NCI-H226 (cell line): ENCODE measurements around the gene UBASH3B.
"Not testable (repeated sequence)": the region's sequence is repeated elsewhere in the genome, so short reads cannot be mapped to it uniquely, and the experiment has no call there.

ENCODE experiments used
- DNase-seq: peaks from one replicate; pipeline ENCODE4 v3.0.0-alpha.2; 2015

Gene UBASH3B

DNA sequence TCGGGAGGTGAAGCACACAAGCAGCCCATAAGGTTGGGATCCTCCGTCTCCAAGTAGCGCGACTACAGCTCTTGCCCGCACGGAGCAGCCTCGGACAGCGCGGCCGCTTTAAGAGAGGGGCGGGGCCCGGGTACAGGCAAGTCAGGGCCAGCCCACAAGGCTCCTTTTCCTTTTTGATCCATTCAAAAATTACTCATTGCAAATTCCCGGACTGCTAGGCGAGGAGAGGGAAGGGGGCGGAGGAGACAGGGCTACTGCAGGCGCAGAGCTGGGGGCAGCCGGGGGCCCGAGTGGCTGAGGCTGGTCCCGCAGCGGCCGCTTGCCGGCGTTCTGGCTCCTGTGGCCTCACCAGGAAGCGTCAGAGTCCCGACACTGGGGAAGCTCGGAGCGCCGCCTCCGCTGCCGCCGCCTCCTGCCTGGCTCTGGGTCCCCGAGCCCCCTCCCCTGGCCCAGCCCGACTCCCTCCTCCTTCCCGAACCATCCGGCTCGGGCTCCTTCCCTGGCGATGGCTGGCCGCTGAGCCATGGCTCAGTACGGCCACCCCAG, at the start of gene UBASH3B:
TSS of gene UBASH3B (plus strand) at position 196 of the 546 bp plus-strand sequence. CDS start at position 524, 328 bp downstream.
- DNase-seq: peak; percentile 82

DNA sequence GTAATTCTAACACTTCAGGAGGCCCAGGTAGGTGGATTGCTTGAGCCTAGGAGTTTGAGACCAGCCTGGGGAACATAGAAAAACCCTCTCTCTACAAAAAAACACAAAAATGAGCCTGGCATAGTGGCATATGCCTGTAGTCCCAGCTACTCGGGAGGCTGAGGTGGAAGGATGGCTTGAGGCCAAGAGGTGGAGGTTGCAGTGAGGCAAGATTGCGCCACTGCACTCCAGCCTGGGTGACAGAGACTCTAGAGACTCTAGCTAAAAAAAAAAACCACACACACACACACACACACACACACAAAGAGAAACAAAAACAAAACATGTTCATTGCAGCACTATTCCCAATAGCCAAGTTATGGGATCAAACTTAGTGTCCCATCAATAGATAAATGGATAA, 48.4 kb upstream of the UBASH3B start:
- DNase-seq: not testable (repeated sequence)

DNA sequence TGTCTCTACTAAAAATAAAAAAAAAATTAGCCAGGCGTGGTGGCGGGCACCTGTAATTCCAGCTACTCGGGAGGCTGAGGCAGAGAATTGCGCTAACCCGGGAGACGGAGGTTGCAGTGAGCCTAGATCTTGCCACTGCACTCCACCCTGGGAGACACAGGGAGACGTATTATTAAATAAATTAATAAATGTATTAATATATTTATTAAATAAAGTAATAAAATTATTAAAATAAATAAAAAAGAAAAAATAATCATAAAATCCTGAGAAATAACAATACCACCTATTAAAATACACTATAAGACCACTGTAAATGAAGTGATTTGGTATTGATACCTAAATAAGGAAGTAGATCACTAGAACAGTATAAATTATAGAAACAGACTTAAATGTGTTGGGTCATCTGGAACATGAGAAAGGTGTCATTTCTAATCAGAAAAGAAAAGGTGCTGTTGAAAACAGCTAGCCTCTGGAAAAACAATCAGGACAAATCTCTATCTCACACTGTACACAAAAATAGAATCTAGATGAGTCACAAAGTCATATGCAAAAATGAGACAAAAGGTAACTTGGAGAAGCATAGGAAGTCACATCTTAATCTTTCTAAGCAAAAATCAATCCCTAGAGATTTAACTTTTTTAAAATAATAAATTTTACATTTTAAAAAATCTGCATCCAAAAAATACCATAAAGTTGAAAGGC, 43.2 kb upstream of the UBASH3B start:
- no peak for DNase-seq

- DNase-seq: no peak
These were observed 38.8 kb upstream of the UBASH3B start for GRCh38 chr11:122616718-122617117.

GRCh38 chr11:122617297-122617696, 38.2 kb upstream of the UBASH3B start:
- peak; percentile 33 for DNase-seq

- no peak for DNase-seq
These were observed 37.6 kb upstream of the UBASH3B start for GRCh38 chr11:122617926-122618325.

GRCh38 chr11:122618927-122619326, 36.6 kb upstream of the UBASH3B start:
- no peak for DNase-seq

- no peak for DNase-seq
These were observed 35.8 kb upstream of the UBASH3B start for GRCh38 chr11:122619757-122620156.

DNA sequence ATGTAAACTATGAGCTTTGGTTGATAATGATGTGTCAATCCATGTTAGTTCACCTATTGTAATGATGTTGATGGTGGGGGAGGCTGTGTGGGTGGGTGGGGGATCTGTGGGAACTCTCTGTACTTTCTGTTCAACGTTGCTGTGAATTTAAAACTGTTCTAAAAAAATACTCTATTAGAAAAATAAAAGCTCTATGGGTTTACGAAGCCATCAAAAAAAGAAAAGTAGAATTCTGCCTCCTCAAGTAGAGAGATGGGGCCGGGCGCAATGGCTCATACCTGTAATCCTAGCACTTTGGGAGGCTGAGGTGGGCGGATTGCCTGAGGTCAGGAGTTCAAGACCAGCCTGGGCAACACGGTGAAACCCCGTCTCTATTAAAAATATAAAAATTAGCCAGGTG, 30.0 kb upstream of the UBASH3B start:
- DNase-seq: not testable (repeated sequence)

GRCh38 chr11:122625976-122626665, 29.4 kb upstream of the UBASH3B start:
- no peak for DNase-seq

GRCh38 chr11:122627745-122628144, 27.8 kb upstream of the UBASH3B start:
- no peak for DNase-seq

- peak; percentile 71 for DNase-seq
These were observed 26.5 kb upstream of the UBASH3B start for GRCh38 chr11:122628810-122629555.

DNA sequence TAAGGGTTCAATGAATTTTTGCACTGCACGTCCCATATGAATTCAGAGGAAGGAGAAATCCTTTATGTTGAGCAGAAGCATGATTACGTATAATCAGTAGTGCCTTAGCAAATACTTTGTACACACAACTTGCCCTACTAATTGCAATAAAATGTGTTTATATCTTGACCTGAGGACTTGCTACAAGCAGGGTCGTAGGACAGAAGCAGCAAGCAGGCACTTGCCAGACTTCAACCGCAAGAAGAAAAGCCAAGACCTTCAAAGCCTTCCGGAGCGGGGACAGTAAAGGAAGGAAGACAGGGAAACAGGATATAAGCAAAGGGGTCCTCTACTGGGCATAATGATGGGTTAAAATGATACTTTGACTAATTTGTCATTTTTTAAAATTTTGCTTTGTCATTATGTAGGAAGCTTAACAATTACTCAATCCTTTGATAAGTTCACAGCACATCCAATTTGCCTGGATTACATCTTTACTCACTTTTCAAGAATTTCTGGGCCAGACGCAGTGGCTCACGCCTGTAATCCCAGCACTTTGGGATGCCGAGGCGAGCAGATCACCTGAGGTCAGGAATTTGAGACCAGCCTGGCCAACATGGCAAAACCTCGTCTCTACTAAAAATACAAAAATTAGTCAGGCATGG, 23.2 kb upstream of the UBASH3B start:
- DNase-seq: no peak

DNA sequence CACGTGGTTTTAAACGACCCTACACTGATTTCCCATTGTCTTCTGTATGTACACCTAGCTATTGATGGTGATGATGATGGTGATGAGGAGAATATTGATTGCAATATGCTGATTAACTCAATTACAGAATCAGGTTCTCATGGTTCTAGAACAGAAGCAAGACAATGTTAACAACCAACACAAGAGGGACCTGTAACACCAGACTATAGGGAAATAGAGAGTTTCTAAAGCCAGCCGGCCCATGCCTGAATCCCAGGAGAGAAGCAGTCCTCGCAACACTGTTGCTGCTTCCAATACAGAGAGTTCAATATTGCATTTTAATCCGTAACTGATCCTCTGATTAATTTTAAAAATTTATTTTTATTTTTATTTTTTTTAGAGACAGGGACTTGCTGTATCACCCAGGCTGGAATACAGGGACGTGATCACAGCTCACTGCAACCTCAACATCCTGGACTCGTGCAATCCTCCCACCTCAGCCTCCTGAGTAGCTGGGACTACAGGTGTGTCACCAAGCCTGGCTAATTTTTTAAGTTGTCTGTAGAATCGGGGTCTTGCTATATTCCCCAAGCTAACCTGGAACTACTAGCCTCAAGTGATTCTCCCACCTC, 22.2 kb upstream of the UBASH3B start:
- DNase-seq: peak; percentile 17

DNA sequence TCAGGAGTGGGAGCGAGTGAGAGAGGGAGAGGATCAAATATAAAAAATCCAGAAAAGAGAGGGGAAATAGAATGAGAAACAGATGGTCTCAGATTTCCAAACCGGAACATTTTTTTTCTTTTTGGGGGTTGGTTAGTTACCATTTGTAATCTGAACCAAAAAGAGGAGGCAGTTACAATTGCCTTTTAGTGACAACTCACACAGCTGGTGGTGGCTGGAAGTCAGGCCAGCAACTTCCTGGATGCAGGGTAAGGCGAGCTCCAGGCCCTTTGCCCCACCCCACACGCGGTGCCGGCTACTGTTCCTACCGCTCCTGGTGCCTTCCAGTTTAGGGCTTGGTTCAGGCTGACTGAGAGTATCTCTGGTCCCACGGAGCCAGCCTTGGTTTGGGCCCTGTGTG, 21.0 kb upstream of the UBASH3B start:
- DNase-seq: no peak

DNA sequence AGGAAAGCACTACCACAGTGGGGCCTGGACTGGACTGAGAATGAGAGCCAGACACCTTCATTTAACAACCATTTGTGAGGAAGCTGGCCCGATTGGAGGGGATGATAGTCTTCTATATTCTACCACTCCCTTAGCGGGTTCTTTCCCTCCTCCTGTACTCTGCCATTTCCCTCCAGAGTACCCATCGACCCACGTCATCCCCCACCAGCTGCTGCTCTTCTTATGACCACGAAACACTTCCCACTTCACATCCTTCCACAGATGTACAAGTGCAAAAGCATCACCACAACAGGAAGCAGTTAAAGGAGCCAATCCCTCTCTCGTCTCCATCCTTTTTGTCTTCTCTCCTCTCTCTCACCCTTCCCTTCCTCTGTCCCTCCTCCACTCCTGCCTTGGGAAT, 18.0 kb upstream of the UBASH3B start:
- no peak for DNase-seq

- peak; percentile 93 for DNase-seq
These were observed 13.0 kb upstream of the UBASH3B start for GRCh38 chr11:122642472-122642922.

DNA sequence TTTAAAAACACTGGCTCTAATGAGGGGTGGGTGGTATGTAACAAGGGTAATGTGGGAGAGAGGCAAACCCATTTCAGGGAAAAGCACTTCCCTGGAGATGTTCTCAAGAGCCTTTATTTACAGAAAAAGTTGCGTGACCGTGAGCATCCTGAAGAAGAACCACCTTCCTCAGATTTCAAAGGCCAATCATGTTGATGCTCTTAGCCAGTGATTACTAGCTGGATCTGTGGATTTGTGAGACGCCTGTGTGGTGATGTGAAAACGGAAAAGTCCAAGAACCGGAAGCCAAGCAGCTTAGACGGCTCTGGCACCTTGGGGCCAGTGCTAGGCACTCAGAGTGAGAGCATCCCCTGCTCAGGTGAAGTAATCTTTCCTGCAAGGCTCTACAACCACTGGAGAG, 12.6 kb upstream of the UBASH3B start:
- DNase-seq: no peak

DNA sequence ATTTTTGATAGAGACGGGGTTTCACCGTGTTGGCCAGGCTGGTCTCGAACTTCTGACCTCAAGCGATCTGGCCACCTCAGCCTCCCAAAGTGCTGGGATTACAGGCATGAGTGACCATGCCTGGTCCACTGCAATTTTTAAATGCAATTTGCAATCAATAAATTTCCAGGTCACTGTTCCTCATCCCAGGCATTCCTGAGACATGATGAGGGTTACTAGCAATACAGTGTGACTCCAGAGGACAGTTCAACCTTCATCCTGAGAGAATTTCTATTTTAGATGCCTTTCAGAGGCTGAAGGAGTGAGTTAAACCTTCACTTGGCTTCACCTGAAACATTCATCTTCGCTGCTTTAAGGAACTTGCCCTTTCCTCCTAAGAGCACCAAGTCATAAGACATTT, 9.7 kb upstream of the UBASH3B start:
- no peak for DNase-seq

DNA sequence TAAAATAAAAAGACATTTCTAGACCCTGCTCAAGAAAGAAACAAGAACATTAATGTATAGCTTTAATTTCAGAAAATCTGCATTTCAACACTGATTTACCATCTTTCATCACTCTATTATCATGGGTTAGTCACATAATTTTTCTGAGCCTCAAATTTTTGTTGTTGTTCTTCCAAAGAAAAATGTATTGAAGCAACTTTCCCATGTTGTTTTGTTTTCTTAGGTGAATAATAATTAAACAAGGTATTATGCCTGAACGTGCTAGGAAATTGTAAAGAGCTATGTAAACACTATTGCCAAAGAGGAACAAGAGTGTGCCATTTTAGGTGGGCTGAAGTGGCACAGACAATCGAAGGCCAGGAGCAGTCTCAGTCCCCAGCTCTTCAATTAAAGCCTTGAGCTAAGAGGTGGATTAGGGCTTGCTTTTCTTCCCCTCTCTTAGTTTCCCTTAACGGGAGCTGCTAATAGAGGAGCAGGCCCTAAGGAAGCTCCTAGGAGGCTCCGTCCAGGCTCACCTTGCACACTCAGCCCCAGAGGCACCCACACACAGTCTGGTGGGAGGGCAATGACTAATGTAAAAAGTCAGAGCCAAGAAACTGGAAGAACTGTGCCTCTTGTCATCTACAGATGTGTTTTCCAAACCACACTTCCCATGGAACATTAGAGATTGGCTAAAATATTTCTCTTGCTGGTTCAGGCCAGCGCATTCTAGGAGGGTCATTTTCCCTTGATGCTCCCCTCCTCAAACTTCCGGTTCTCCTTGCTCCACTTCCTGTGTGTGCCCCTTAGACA, 8.8 kb upstream of the UBASH3B start:
- peak; percentile 61 for DNase-seq

GRCh38 chr11:122647736-122648275, 7.7 kb upstream of the UBASH3B start:
- DNase-seq: no peak
